ENCODE data around the gene LMX1B.

LMX1B gene

GRCh38 chr9:126581893-126582292, 31.8 kb upstream of the LMX1B start:
- no peak for DNase-seq (ENCODE audit: low read depth in 1 of 2, low spot score in 1 of 2)
- no peak overlapping the region for H3K4me3 ChIP-seq (replicated peaks; ENCODE audit: insufficient read depth, low read length)
- TF ChIP-seq REST (IDR thresholded peaks at IDR 0.05; ENCODE audit: insufficient replicate concordance, low read depth) = no peak
- TF ChIP-seq, protein P1, sequence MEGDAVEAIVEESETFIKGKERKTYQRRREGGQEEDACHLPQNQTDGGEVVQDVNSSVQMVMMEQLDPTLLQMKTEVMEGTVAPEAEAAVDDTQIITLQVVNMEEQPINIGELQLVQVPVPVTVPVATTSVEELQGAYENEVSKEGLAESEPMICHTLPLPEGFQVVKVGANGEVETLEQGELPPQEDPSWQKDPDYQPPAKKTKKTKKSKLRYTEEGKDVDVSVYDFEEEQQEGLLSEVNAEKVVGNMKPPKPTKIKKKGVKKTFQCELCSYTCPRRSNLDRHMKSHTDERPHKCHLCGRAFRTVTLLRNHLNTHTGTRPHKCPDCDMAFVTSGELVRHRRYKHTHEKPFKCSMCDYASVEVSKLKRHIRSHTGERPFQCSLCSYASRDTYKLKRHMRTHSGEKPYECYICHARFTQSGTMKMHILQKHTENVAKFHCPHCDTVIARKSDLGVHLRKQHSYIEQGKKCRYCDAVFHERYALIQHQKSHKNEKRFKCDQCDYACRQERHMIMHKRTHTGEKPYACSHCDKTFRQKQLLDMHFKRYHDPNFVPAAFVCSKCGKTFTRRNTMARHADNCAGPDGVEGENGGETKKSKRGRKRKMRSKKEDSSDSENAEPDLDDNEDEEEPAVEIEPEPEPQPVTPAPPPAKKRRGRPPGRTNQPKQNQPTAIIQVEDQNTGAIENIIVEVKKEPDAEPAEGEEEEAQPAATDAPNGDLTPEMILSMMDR (IDR thresholded peaks at IDR 0.05; ENCODE audit: insufficient read depth, low read length) = no peak
- no peak for TF ChIP-seq GABPA (IDR thresholded peaks at IDR 0.05; ENCODE audit: low read depth)
- TF ChIP-seq POLR2AphosphoS5 (IDR thresholded peaks at IDR 0.05; ENCODE audit: low read depth) = no peak
- no peak for TF ChIP-seq SPI1 (IDR thresholded peaks at IDR 0.05; ENCODE audit: borderline replicate concordance, low read depth)
- H3K27me3 ChIP-seq (ENCODE audit: insufficient read depth, poor library complexity, severe bottlenecking) = peaks cover 10% of the 10 kb centered on the region
- H3K27ac ChIP-seq (replicated peaks) = no peak overlapping the region

DNA sequence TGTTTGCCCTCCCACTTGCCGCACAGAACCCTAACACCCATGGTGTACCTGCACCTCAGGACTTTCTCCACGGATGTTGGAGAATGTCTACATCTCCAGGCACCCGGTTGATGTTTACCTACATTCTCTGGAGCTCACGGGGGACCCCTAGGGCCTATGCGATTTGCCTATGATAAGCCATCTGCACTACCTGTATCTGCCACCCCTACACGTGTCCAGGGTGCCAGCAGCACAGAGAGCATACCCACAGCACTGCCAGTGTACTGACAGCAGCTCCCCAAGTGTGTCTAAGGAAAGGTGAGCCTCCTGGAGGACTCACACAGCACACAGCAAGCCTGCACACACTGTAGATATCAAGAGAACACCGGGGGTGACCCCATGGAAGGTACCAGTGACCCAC, 31.3 kb upstream of the LMX1B start:
- TF ChIP-seq REST (IDR thresholded peaks at IDR 0.05; ENCODE audit: insufficient replicate concordance, low read depth) = no peak
- TF ChIP-seq GABPA (IDR thresholded peaks at IDR 0.05; ENCODE audit: low read depth) = no peak
- no peak for TF ChIP-seq SPI1 (IDR thresholded peaks at IDR 0.05; ENCODE audit: borderline replicate concordance, low read depth)
- TF ChIP-seq, protein P1 (IDR thresholded peaks at IDR 0.05; ENCODE audit: insufficient read depth, low read length) = no peak
- no peak for TF ChIP-seq POLR2AphosphoS5 (IDR thresholded peaks at IDR 0.05; ENCODE audit: low read depth)
- Histone ChIP-seq H3K27me3 (ENCODE audit: insufficient read depth, poor library complexity, severe bottlenecking) (peaks cover 10% of the 10 kb centered on the region), H3K4me3 (replicated peaks; ENCODE audit: insufficient read depth, low read length) (no peak overlapping the region), H3K27ac (replicated peaks) (no peak overlapping the region)
- DNase-seq (ENCODE audit: low read depth in 1 of 2, low spot score in 1 of 2) = no peak

- no peak for DNase-seq (ENCODE audit: low read depth in 1 of 2, low spot score in 1 of 2)
- H3K4me3 ChIP-seq (replicated peaks; ENCODE audit: insufficient read depth, low read length) = no peak overlapping the region
- H3K27me3 ChIP-seq (ENCODE audit: insufficient read depth, poor library complexity, severe bottlenecking) = peaks cover 10% of the 10 kb centered on the region
- no peak overlapping the region for H3K27ac ChIP-seq (replicated peaks)
- no peak for TF ChIP-seq POLR2AphosphoS5 (IDR thresholded peaks at IDR 0.05; ENCODE audit: low read depth)
- no peak for TF ChIP-seq GABPA (IDR thresholded peaks at IDR 0.05; ENCODE audit: low read depth)
- no peak for TF ChIP-seq SPI1 (IDR thresholded peaks at IDR 0.05; ENCODE audit: borderline replicate concordance, low read depth)
- no peak for TF ChIP-seq REST (IDR thresholded peaks at IDR 0.05; ENCODE audit: insufficient replicate concordance, low read depth)
- TF ChIP-seq, protein P1 (IDR thresholded peaks at IDR 0.05; ENCODE audit: insufficient read depth, low read length) = no peak
These were observed 30.5 kb upstream of the LMX1B start for GRCh38 chr9:126583144-126583760.
